Activated T-cell treated with anti-CD3 and anti-CD28 coated beads for 1 hour (primary cell): ENCODE results near the gene NRG3.

Experiments
- DNase-seq: peaks from one replicate; pipeline ENCODE4 v3.0.0-alpha.2; 2020; ENCODE audit warnings: low read depth

NRG3 gene

GRCh38 chr10:82477776-82478175 is 602.8 kb downstream of the NRG3 start:
- no peak for DNase-seq

- no peak for DNase-seq
Measured at GRCh38 chr10:82492647-82493046, 617.7 kb downstream of the NRG3 start.

GRCh38 chr10:82496114-82496513 is 621.1 kb downstream of the NRG3 start:
- DNase-seq, result no peak

- no peak for DNase-seq
Measured at GRCh38 chr10:82497439-82497838, 622.4 kb downstream of the NRG3 start.

- DNase-seq, result no peak
Measured at GRCh38 chr10:82498976-82499375, 624.0 kb downstream of the NRG3 start.

- DNase-seq, result no peak
Measured at GRCh38 chr10:82505009-82505408, 630.0 kb downstream of the NRG3 start.

- DNase-seq, result no peak
Measured at GRCh38 chr10:82506680-82507376, 631.8 kb downstream of the NRG3 start.

GRCh38 chr10:82515256-82515655 is 640.3 kb downstream of the NRG3 start:
- DNase-seq, result no peak

- no peak for DNase-seq
Measured at GRCh38 chr10:82529062-82529461, 654.1 kb downstream of the NRG3 start.

GRCh38 chr10:82535457-82535856 is 660.5 kb downstream of the NRG3 start:
- no peak for DNase-seq

- DNase-seq, result no peak
Measured at GRCh38 chr10:82536668-82537067, 661.7 kb downstream of the NRG3 start.

GRCh38 chr10:82538272-82538671 is 663.3 kb downstream of the NRG3 start:
- DNase-seq, result no peak

GRCh38 chr10:82543631-82544030 is 668.6 kb downstream of the NRG3 start:
- DNase-seq, result no peak

GRCh38 chr10:82544377-82544776 is 669.4 kb downstream of the NRG3 start:
- DNase-seq, result no peak

- no peak for DNase-seq
Measured at GRCh38 chr10:82551506-82551905, 676.5 kb downstream of the NRG3 start.

- no peak for DNase-seq
Measured at GRCh38 chr10:82552267-82552666, 677.3 kb downstream of the NRG3 start.

- DNase-seq, result no peak
Measured at GRCh38 chr10:82554381-82554780, 679.4 kb downstream of the NRG3 start.

GRCh38 chr10:82558014-82558607 is 683.1 kb downstream of the NRG3 start:
- no peak for DNase-seq

GRCh38 chr10:82564353-82565196 is 689.6 kb downstream of the NRG3 start:
- DNase-seq, result no peak

- no peak for DNase-seq
Measured at GRCh38 chr10:82565197-82565575, 690.2 kb downstream of the NRG3 start.

- DNase-seq, result no peak
Measured at GRCh38 chr10:82572744-82573143, 697.8 kb downstream of the NRG3 start.

GRCh38 chr10:82574081-82574480 is 699.1 kb downstream of the NRG3 start:
- DNase-seq, result no peak

- no peak for DNase-seq
Measured at GRCh38 chr10:82575318-82575717, 700.3 kb downstream of the NRG3 start.
